22Rv1 (cell line): Measurements from ENCODE around the gene CSGALNACT2.

ENCODE experiments used
- CTCF ChIP-seq: fragments of 450-650 bp; IDR thresholded peaks from 2 replicates; pipeline ENCODE4 v1.5.1; 2017; ENCODE audit warnings: mild to moderate bottlenecking
- ZFX ChIP-seq: fragments of 450-650 bp; IDR thresholded peaks from 2 replicates; pipeline ENCODE4 v1.6.1; 2017; ENCODE audit warnings: antibody characterized with exemption, borderline replicate concordance

DNA sequence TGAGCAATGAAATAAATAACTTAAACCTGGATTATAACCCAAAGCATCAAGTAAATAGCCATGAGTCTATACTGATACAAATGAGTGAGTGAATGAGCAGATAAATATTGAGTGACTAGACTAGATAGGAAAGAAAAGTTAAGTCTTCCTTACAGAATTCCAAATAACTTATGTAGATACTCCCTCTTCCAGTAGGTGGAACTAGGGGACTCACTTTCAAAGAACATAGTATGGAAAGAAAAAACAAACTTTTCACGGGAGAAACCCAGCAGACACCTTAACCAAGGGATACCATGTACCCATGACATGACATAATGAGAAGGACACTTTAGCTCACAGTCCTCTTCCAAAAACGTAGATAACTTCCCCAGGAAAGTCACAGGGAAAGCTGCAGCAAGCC is 32.2 kb downstream of the CSGALNACT2 start:
- TF ChIP-seq CTCF (no peak), ZFX (no peak)
